PC-9 (cell line): Measurements from ENCODE around the gene GALNT13.

Experiments used
- EZH2 ChIP-seq: fragments of 200-600 bp; sonication (generic); IDR thresholded peaks from 2 replicates; pipeline ENCODE4 v1.8.0; 2017; ENCODE audit warnings: antibody characterized with exemption, low read depth
- TF ChIP-seq, protein P1 (sequence below): fragments of 200-600 bp; sonication (generic); conservative IDR thresholded peaks from 2 replicates; pipeline ENCODE4 v1.6.1; 2017; ENCODE audit warnings: mixed run types, antibody characterized with exemption, mild to moderate bottlenecking, moderate library complexity

DNA sequence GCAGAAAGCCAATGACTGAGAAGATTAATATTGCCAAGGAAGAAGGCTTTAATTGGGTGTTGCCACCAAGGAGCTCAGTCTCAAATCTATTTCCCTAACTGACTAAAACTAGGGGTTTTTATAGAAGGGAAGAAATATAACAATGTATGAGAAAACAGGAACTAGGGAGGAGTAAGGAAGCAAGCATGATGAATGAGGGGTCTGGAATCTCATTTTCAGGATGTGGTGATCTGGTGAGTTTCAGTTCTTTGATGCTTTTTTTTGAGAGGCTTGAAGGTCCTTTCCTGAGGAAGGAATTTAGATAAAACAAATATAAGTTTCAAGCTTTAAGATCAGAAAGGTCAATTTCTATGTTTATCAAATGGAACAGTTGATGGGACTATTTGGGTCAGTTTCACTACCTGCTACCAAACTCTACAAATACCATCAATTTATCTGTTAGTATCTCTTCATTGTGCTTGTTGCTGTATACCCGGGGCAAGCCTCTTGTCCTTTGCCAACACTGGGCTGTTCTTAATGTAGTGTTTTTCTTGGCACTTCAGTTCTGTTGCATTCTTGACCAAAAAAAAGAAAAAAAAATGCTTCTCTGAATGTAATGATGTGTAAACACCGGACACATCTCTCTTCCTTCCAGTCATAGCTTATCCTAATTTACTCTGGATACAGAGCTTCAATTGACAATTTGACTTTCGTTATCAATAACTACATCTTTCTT is 357.0 kb downstream of the GALNT13 start:
- TF ChIP-seq, protein P1, sequence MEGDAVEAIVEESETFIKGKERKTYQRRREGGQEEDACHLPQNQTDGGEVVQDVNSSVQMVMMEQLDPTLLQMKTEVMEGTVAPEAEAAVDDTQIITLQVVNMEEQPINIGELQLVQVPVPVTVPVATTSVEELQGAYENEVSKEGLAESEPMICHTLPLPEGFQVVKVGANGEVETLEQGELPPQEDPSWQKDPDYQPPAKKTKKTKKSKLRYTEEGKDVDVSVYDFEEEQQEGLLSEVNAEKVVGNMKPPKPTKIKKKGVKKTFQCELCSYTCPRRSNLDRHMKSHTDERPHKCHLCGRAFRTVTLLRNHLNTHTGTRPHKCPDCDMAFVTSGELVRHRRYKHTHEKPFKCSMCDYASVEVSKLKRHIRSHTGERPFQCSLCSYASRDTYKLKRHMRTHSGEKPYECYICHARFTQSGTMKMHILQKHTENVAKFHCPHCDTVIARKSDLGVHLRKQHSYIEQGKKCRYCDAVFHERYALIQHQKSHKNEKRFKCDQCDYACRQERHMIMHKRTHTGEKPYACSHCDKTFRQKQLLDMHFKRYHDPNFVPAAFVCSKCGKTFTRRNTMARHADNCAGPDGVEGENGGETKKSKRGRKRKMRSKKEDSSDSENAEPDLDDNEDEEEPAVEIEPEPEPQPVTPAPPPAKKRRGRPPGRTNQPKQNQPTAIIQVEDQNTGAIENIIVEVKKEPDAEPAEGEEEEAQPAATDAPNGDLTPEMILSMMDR: no peak
- no peak for TF ChIP-seq EZH2
